ENCODE results near the gene NHSL2.

GRCh38 chrX:71996826-71997225, 86.2 kb downstream of the NHSL2 start:
- TF ChIP-seq CTCF (IDR thresholded peaks at IDR 0.05; ENCODE audit: insufficient read depth, low read depth, low read length) (no peak), EZH2 (IDR thresholded peaks at IDR 0.05; ENCODE audit: insufficient read depth, low read length) (no peak)
